ENCODE measurements around the gene TOMM20. TPM values are rescaled to one million over a fixed set of nuclear protein-coding genes. Genes with fewer than 3 reads are reported as not detected.
"Not testable (repeated sequence)": the region's sequence is repeated elsewhere in the genome, so short reads cannot be mapped to it uniquely, and the experiment has no call there.

The TOMM20 gene
- total RNA-seq, 2 donors from 2014 or later = 237 to 252 TPM

DNA sequence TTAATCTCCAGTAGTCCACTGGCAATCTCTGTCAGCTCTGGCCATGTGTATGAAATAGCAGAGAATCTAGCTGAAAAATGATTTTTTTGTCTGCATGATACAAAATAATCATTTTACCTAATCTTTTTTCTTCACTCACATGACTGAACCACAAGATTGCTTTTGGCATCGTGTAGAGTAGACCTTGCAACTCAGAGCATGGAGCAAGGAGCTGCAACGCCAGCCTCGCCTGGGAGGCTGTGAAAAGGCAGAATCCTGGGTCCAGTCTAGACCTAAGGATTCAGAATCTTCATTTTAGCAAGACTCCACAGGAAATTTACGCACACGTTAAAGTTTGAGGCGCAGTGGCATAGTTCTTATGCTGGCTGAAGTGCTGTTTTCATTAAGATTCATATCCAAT, 40.2 kb downstream of the TOMM20 start:
- no peaks in the 10 kb centered on the region for H3K27me3 Mint-ChIP-seq (ENCODE audit: insufficient read depth)
- H3K27me3 ChIP-seq (ENCODE audit: control insufficient read depth, insufficient read depth, low read length, poor library complexity, severe bottlenecking) = no peaks in the 10 kb centered on the region
- no peak overlapping the region for H3K27ac ChIP-seq (ENCODE audit: low read depth, low read length)
- no peak overlapping the region for H3K4me3 Mint-ChIP-seq
- H3K9me3 ChIP-seq (ENCODE audit: control insufficient read depth, low read length) = no peaks in the 10 kb centered on the region
- H3K4me1 ChIP-seq (ENCODE audit: control insufficient read depth, insufficient read depth, low read length) = peaks cover 9% of the 10 kb centered on the region
- H3K36me3 ChIP-seq (ENCODE audit: control insufficient read depth, insufficient read depth, low read length) = no peaks in the 10 kb centered on the region
- no peak overlapping the region for H3K9ac ChIP-seq (ENCODE audit: extremely low read depth, low read length, poor library complexity, severe bottlenecking)
- H3K27ac Mint-ChIP-seq = no peak overlapping the region
- TF ChIP-seq, protein P1, sequence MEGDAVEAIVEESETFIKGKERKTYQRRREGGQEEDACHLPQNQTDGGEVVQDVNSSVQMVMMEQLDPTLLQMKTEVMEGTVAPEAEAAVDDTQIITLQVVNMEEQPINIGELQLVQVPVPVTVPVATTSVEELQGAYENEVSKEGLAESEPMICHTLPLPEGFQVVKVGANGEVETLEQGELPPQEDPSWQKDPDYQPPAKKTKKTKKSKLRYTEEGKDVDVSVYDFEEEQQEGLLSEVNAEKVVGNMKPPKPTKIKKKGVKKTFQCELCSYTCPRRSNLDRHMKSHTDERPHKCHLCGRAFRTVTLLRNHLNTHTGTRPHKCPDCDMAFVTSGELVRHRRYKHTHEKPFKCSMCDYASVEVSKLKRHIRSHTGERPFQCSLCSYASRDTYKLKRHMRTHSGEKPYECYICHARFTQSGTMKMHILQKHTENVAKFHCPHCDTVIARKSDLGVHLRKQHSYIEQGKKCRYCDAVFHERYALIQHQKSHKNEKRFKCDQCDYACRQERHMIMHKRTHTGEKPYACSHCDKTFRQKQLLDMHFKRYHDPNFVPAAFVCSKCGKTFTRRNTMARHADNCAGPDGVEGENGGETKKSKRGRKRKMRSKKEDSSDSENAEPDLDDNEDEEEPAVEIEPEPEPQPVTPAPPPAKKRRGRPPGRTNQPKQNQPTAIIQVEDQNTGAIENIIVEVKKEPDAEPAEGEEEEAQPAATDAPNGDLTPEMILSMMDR (conservative IDR thresholded peaks at IDR 0.05) = no peak
- H3K4me3 ChIP-seq (ENCODE audit: low read length) = no peak overlapping the region
- H3K36me3 Mint-ChIP-seq (ENCODE audit: low read depth) = no peaks in the 10 kb centered on the region
- WGBS, 2 experiments (ENCODE audit: insufficient coverage in 1 of 2, insufficient read length in 1 of 2) = 92 to 94% methylated on average over 6 of the region's 6 CpGs
- H3K4me1 Mint-ChIP-seq = peaks cover 22% of the 10 kb centered on the region
- H3K9me3 Mint-ChIP-seq = no peaks in the 10 kb centered on the region
- DNase-seq = no peak

DNA sequence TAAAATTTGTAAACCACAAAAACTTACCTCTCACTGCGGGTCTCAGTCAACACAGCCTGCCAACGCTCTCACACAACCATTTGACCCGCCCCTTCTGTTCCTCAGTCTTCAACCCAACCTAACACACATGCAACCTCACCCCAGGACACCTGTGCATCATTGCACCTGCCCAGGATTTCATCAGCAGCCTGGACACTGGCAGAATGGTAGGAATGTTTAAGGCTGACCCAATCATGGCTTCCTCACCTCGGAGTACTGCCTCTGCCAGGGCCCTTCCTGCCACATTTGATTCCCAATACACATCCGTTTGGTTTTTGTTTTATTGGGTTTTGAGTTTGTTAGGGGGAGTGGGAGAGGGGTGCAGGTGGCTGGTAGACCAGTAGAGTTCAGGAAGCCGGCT, 40.7 kb downstream of the TOMM20 start:
- Histone ChIP-seq H3K4me3 (ENCODE audit: low read length) (no peak overlapping the region), H3K9me3 (ENCODE audit: control insufficient read depth, low read length) (no peaks in the 10 kb centered on the region), H3K27ac (ENCODE audit: low read depth, low read length) (no peak overlapping the region), H3K4me1 (ENCODE audit: control insufficient read depth, insufficient read depth, low read length) (peaks cover 9% of the 10 kb centered on the region), H3K9ac (ENCODE audit: extremely low read depth, low read length, poor library complexity, severe bottlenecking) (no peak overlapping the region), H3K27me3 (ENCODE audit: control insufficient read depth, insufficient read depth, low read length, poor library complexity, severe bottlenecking) (no peaks in the 10 kb centered on the region), H3K36me3 (ENCODE audit: control insufficient read depth, insufficient read depth, low read length) (no peaks in the 10 kb centered on the region)
- Mint-ChIP-seq H3K9me3 (no peaks in the 10 kb centered on the region), H3K27me3 (ENCODE audit: insufficient read depth) (no peaks in the 10 kb centered on the region), H3K4me1 (peaks cover 23% of the 10 kb centered on the region), H3K4me3 (no peak overlapping the region), H3K36me3 (ENCODE audit: low read depth) (no peaks in the 10 kb centered on the region), H3K27ac (peak overlapping the region; percentile 30)
- WGBS, 2 experiments (ENCODE audit: insufficient coverage in 1 of 2, insufficient read length in 1 of 2) = 82 to 90% methylated on average over 2 to 6 of the region's 6 CpGs
- DNase-seq = peak; percentile 62
- TF ChIP-seq, protein P1 (conservative IDR thresholded peaks at IDR 0.05) = no peak

DNA sequence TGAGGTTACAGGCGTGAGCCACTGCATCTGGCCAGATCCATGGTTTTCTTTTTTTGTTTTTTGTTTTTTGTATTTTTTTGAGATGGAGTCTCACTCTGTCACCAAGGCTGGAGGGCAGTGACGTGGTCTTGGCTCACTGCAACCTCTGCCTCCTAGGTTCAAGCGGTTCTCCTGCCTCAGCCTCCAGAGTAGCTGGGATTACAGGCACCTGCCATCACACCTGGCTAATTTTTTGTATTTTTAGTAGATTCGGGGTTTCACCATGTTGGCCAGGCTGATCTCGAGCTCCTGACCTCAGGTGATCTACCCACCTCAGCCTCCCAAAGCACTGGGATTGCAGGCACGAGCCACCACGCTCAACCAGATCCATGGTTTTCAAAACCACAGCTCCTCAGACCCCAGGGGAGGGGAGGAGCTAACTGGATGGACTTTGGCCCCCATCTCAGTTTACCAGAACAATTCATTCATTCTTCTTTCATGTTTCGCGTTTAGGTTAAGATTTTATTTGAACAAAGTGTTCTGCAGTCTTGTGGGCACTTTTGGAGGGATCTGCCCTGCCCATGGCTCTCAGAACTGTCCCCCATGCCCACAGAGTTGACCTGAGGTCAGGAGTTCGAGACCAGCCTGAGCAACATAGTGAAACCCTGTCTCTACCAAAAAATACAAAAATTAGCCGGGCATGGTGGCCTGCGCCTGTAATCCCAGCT, 43.1 kb downstream of the TOMM20 start:
- not testable (repeated sequence) for H3K27me3 Mint-ChIP-seq (ENCODE audit: insufficient read depth); H3K9ac ChIP-seq (ENCODE audit: extremely low read depth, low read length, poor library complexity, severe bottlenecking); DNase-seq; H3K27ac ChIP-seq (ENCODE audit: low read depth, low read length); H3K4me3 ChIP-seq (ENCODE audit: low read length); H3K4me1 ChIP-seq (ENCODE audit: control insufficient read depth, insufficient read depth, low read length); H3K4me3 Mint-ChIP-seq; H3K9me3 Mint-ChIP-seq; H3K36me3 Mint-ChIP-seq (ENCODE audit: low read depth); H3K36me3 ChIP-seq (ENCODE audit: control insufficient read depth, insufficient read depth, low read length); H3K27ac Mint-ChIP-seq; H3K9me3 ChIP-seq (ENCODE audit: control insufficient read depth, low read length); H3K27me3 ChIP-seq (ENCODE audit: control insufficient read depth, insufficient read depth, low read length, poor library complexity, severe bottlenecking)
- H3K4me1 Mint-ChIP-seq = peaks cover 19% of the 10 kb centered on the region
- 93 to 99% methylated on average over 9 to 12 of the region's 12 CpGs for WGBS, 2 experiments (ENCODE audit: insufficient coverage in 1 of 2, insufficient read length in 1 of 2)

DNA sequence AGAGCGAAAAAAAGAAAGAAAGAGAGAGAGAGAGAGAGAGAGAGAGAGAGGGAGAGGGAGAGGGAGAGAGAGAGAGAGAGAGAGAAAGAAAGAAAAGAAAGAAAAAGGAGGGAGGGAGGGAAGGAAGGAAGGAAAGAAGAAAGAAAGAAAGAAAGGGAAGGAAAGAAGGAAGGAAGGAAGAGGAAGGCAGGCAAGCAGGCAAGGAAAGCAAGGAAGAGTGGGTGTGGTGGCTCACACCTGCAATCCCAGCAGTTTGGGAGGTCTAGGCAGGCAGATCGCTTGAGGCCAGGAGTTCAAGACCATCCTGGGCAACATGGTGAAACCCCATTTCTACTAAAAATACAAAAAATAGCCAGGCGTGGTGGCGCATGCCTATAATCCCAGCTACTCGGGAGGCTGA, 47.8 kb downstream of the TOMM20 start:
- H3K9me3 Mint-ChIP-seq, H3K4me3 Mint-ChIP-seq: not testable (repeated sequence)
- WGBS, 2 experiments (ENCODE audit: insufficient coverage in 1 of 2, insufficient read length in 1 of 2) = 80 to 99% methylated on average over 3 to 5 of the region's 5 CpGs

DNA sequence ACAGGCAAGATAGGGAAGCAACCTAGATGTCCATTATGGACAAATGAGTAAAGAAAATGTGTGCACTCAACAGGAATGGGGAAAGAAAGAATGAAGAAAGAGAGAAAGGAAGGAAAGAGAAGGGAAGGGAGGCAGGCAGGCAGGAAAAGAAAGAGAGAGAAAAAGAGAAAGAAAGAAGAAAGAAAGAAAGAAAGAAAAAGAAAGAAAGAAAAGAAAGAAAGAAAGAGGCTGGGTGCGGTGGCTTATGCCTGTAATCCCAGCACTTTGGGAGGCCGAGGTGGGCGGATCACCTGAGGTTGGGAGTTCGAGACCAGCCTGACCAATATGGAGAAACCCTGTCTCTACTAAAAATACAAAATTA, 48.4 kb downstream of the TOMM20 start:
- H3K9me3 Mint-ChIP-seq; DNase-seq; H3K27me3 ChIP-seq (ENCODE audit: control insufficient read depth, insufficient read depth, low read length, poor library complexity, severe bottlenecking); H3K27ac Mint-ChIP-seq; H3K4me3 Mint-ChIP-seq; H3K27me3 Mint-ChIP-seq (ENCODE audit: insufficient read depth); H3K36me3 ChIP-seq (ENCODE audit: control insufficient read depth, insufficient read depth, low read length); H3K9me3 ChIP-seq (ENCODE audit: control insufficient read depth, low read length); H3K36me3 Mint-ChIP-seq (ENCODE audit: low read depth); H3K9ac ChIP-seq (ENCODE audit: extremely low read depth, low read length, poor library complexity, severe bottlenecking); H3K4me3 ChIP-seq (ENCODE audit: low read length); H3K4me1 ChIP-seq (ENCODE audit: control insufficient read depth, insufficient read depth, low read length); H3K27ac ChIP-seq (ENCODE audit: low read depth, low read length): not testable (repeated sequence)
- peaks cover 13% of the 10 kb centered on the region for H3K4me1 Mint-ChIP-seq
- WGBS, 2 experiments (ENCODE audit: insufficient coverage in 1 of 2, insufficient read length in 1 of 2) = 80 to 94% methylated on average over 1 to 4 of the region's 4 CpGs

More for the DNA sequence above, 47.8 kb downstream of the TOMM20 start:
- H3K9ac ChIP-seq (ENCODE audit: extremely low read depth, low read length, poor library complexity, severe bottlenecking); H3K4me3 ChIP-seq (ENCODE audit: low read length); H3K27me3 Mint-ChIP-seq (ENCODE audit: insufficient read depth); H3K4me1 ChIP-seq (ENCODE audit: control insufficient read depth, insufficient read depth, low read length); H3K27me3 ChIP-seq (ENCODE audit: control insufficient read depth, insufficient read depth, low read length, poor library complexity, severe bottlenecking); H3K36me3 Mint-ChIP-seq (ENCODE audit: low read depth); H3K36me3 ChIP-seq (ENCODE audit: control insufficient read depth, insufficient read depth, low read length); H3K27ac Mint-ChIP-seq; DNase-seq; H3K9me3 ChIP-seq (ENCODE audit: control insufficient read depth, low read length); H3K27ac ChIP-seq (ENCODE audit: low read depth, low read length): not testable (repeated sequence)
- peaks cover 13% of the 10 kb centered on the region for H3K4me1 Mint-ChIP-seq

All from endodermal cell (in vitro differentiated cells).